ENCODE results near the gene HEXIM1. TPM values are rescaled to one million over a fixed set of nuclear protein-coding genes. Genes with fewer than 3 reads are reported as not detected.

HEXIM1 gene
- total RNA-seq, 1 experiment from 2014 or later, result 78.0 TPM

DNA sequence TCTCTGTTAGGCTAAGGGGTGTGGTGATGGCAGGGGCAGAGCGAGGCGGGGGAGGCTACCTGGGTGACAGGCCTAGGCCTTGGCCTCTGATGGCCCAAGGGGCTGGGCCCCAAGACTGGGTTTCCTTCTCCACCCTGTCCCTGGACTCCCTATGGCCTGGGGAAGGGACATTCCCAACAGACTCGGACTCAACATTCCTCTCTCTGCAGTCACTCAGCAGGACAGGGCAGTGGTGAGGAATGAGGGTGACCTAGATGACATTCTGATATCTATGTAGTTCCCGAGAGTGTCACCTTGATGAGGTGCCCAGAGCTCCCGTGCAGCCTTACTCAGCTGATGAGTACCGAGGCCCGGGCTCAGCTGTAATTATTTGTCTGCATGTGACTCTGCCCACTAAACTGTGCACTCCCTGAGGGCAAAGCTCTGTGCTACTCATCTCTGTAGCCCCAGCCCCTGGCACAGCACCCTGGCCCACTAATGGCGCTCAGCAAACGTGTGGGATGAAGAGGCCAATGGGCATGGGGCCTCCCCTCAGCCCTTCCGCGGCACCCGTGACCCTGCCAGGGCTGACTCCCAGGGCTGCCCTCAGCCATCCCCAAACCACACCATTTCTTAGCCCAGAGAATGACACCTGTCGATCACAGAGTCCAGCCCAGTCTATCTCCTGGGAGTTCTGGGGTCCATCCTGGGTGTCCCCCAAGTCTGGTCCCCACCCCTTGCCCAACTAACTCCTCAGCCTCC is 18.2 kb upstream of the HEXIM1 start:
- CTCF ChIA-PET, result interaction anchor here (0.5 to 2.3 kb wide), 7 partner anchors 17 to 109 kb away, joined by 3 to 8 read pairs (median 4); partner anchors contain the start of genes HEXIM1, HEXIM2 and NMT1
- H3K4me1 ChIP-seq, result peaks cover 49% of the 10 kb centered on the region
- BruUV-seq (replicated peaks), result no TSS peak

DNA sequence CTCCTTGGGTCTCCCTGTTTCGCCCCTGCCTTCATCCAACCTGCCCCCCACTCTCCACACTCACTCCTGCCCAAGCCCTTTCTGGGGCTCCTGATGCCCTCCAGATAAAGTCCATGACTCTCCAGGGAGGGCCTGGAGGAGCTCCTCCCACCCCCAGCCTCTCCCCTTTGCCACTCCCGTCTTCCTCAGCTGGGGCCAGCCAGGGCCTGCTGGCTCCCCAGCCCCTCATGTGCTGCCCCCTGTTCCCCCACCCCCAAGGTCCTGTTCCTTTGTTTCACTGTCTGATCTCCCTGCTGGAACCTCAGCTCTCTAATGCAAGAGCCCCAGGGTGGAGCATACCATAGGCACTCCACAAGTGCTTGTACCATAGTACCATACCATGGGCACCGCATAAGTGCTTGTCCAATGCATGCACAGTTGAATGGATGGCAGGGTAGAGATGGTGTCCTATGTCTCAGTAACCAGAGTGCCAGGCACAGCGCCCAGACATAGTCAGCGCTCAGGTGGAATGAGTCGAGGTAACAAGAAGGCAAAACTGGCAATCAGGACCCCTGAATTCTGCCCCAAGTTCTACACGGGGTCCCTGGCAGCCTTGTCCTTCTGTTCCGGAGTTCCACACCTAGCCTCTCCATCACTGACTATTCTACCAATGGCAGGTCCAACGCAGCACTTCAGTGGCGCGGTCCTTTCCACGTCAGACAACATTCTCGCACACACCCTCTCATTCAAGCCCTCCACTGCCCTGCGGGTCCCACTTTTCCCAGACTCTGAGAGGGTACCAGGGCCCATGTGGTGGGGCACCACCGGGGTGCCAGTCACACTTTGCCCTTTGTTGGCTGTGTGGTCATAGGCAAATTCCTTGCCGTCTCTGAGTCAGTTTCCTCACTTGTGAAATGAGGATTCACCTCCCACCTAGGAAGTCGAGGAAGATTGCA is 17.3 kb upstream of the HEXIM1 start:
- H3K36me3 Mint-ChIP-seq (ENCODE audit: insufficient read depth, unreplicated experiment), result peaks cover 46% of the 10 kb centered on the region
- BruUV-seq (replicated peaks), result TSS peak; percentile 31
- peaks cover 49% of the 10 kb centered on the region for H3K4me1 ChIP-seq
- H3K9me3 ChIP-seq, result no peaks in the 10 kb centered on the region
- TF ChIP-seq, protein P1, sequence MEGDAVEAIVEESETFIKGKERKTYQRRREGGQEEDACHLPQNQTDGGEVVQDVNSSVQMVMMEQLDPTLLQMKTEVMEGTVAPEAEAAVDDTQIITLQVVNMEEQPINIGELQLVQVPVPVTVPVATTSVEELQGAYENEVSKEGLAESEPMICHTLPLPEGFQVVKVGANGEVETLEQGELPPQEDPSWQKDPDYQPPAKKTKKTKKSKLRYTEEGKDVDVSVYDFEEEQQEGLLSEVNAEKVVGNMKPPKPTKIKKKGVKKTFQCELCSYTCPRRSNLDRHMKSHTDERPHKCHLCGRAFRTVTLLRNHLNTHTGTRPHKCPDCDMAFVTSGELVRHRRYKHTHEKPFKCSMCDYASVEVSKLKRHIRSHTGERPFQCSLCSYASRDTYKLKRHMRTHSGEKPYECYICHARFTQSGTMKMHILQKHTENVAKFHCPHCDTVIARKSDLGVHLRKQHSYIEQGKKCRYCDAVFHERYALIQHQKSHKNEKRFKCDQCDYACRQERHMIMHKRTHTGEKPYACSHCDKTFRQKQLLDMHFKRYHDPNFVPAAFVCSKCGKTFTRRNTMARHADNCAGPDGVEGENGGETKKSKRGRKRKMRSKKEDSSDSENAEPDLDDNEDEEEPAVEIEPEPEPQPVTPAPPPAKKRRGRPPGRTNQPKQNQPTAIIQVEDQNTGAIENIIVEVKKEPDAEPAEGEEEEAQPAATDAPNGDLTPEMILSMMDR (IDR thresholded peaks at IDR 0.05; ENCODE audit: insufficient read depth in 1 of 2, low read depth in 1 of 2, low read length in 1 of 2, severe bottlenecking in 1 of 2, unreplicated experiment in 1 of 2), result no peak
- DNase-seq, result no peak
- H3K4me3 Mint-ChIP-seq (ENCODE audit: unreplicated experiment), result peak overlapping the region; percentile 83
- no peaks in the 10 kb centered on the region for H3K9me3 Mint-ChIP-seq (ENCODE audit: unreplicated experiment)
- intact Hi-C loops (cut with micrococcal nuclease; ENCODE audit: unreplicated experiment), result loop anchor here (5.0 to 10.0 kb wide), 2 partner anchors 209 to 356 kb away; no protein-coding TSS in a partner anchor
- peaks cover 36% of the 10 kb centered on the region for H3K4me1 Mint-ChIP-seq (ENCODE audit: low read depth, unreplicated experiment)
- ChIA-PET CTCF (interaction anchor here (0.5 to 2.3 kb wide), 4 partner anchors 18 to 116 kb away, joined by 3 to 8 read pairs (median 4); partner anchors contain the start of gene HEXIM1), POLR2A (interaction anchor here (1.4 to 1.9 kb wide), 2 partner anchors 17 to 67 kb away, joined by 4 to 6 read pairs; partner anchors contain the start of gene HEXIM1)
- H3K36me3 ChIP-seq (ENCODE audit: control insufficient read depth, insufficient read depth, low read length), result no peaks in the 10 kb centered on the region; the same call in 1 of the 2 replicates
- H3K27me3 Mint-ChIP-seq (ENCODE audit: insufficient read depth, unreplicated experiment), result no peaks in the 10 kb centered on the region
- peak overlapping the region; percentile 85; the same call in 1 of the 2 replicates for H3K4me3 ChIP-seq (ENCODE audit: low read depth, low read length)
- peak overlapping the region; percentile 58 for H3K27ac Mint-ChIP-seq (ENCODE audit: unreplicated experiment)
- H3K27me3 ChIP-seq (replicated peaks; ENCODE audit: control insufficient read depth, insufficient read depth, low read length), result no peaks in the 10 kb centered on the region

More for the DNA sequence above, 18.2 kb upstream of the HEXIM1 start:
- no peaks in the 10 kb centered on the region for H3K9me3 Mint-ChIP-seq (ENCODE audit: unreplicated experiment)
- Histone ChIP-seq H3K9me3 (no peaks in the 10 kb centered on the region), H3K27me3 (replicated peaks; ENCODE audit: control insufficient read depth, insufficient read depth, low read length) (no peaks in the 10 kb centered on the region), H3K4me3 (ENCODE audit: low read depth, low read length) (no peak overlapping the region), H3K36me3 (ENCODE audit: control insufficient read depth, insufficient read depth, low read length) (no peaks in the 10 kb centered on the region; the same call in 1 of the 2 replicates)
- intact Hi-C loops (cut with micrococcal nuclease; ENCODE audit: unreplicated experiment), result loop anchor here (5.0 to 10.0 kb wide), 2 partner anchors 208 to 355 kb away; no protein-coding TSS in a partner anchor
- DNase-seq, result peak; percentile 53 to 82
- POLR2A ChIA-PET, result interaction anchor here (0.6 to 1.9 kb wide), 3 partner anchors 18 to 68 kb away, joined by 3 to 6 read pairs (median 4); partner anchors contain the start of gene HEXIM1
- H3K27me3 Mint-ChIP-seq (ENCODE audit: insufficient read depth, unreplicated experiment), result no peaks in the 10 kb centered on the region
- peaks cover 44% of the 10 kb centered on the region for H3K36me3 Mint-ChIP-seq (ENCODE audit: insufficient read depth, unreplicated experiment)
- TF ChIP-seq, protein P1 (IDR thresholded peaks at IDR 0.05; ENCODE audit: insufficient read depth in 1 of 2, low read depth in 1 of 2, low read length in 1 of 2, severe bottlenecking in 1 of 2, unreplicated experiment in 1 of 2), result no peak
- peak overlapping the region; percentile 58 for H3K27ac Mint-ChIP-seq (ENCODE audit: unreplicated experiment)
- peaks cover 36% of the 10 kb centered on the region for H3K4me1 Mint-ChIP-seq (ENCODE audit: low read depth, unreplicated experiment)
- peak overlapping the region; percentile 83 for H3K4me3 Mint-ChIP-seq (ENCODE audit: unreplicated experiment)

Measured in Caco-2 (cell line).